ENCODE data around the gene CXCL8. TPM values are rescaled to one million over a fixed set of nuclear protein-coding genes. Genes with fewer than 3 reads are reported as not detected.

CXCL8 gene
- total and polyA plus RNA-seq, 2 of the 8 experiments (the other 6 are each of a cell fraction or from before 2014, with no cell fraction given) = not detected

- TF ChIP-seq RFX5 (IDR thresholded peaks at IDR 0.05; ENCODE audit: borderline replicate concordance, low read depth, low read length) = no peak
Observed at GRCh38 chr4:73730867-73731266, 9.5 kb upstream of the CXCL8 start (continued).

Data from H1 (cell line).